Duodenal mucosa (tissue), 2 donors: Measurements from ENCODE around the gene PMF1.

Source experiments
- H3K27ac ChIP-seq: one replicate; pipeline ENCODE4 v1.7.0; 2013; ENCODE audit warnings: low read depth, low read length
- H3K27me3 ChIP-seq, 2 donors: one replicate each; pipeline ENCODE4 v1.7.0; 2013; ENCODE audit warnings: low read length in 2 of 2, control low read depth in 1 of 2; ENCODE audit not compliant: insufficient read depth in 2 of 2, control insufficient read depth in 1 of 2
- H3K36me3 ChIP-seq, 2 donors: one replicate each; pipeline ENCODE4 v1.7.0; 2013; ENCODE audit warnings: low read length in 2 of 2, control low read depth in 1 of 2; ENCODE audit not compliant: insufficient read depth in 2 of 2, control insufficient read depth in 1 of 2
- H3K4me1 ChIP-seq, 2 donors: one replicate each; pipeline ENCODE4 v1.7.0; 2013; ENCODE audit warnings: low read length in 2 of 2, control low read depth in 1 of 2; ENCODE audit not compliant: insufficient read depth in 2 of 2, control insufficient read depth in 1 of 2
- H3K4me3 ChIP-seq, 2 donors: one replicate each; pipeline ENCODE4 v1.7.0; 2013; ENCODE audit warnings: low read length in 2 of 2, low read depth in 1 of 2
- H3K9ac ChIP-seq, 2 donors: one replicate each; pipeline ENCODE4 v1.7.0; 2013; ENCODE audit warnings: low read length in 2 of 2, low read depth in 1 of 2
- H3K9me3 ChIP-seq, 2 donors: one replicate each; pipeline ENCODE4 v1.7.0; 2013; ENCODE audit warnings: low read length in 2 of 2, control low read depth in 1 of 2; ENCODE audit not compliant: control insufficient read depth in 1 of 2

The PMF1 gene

DNA sequence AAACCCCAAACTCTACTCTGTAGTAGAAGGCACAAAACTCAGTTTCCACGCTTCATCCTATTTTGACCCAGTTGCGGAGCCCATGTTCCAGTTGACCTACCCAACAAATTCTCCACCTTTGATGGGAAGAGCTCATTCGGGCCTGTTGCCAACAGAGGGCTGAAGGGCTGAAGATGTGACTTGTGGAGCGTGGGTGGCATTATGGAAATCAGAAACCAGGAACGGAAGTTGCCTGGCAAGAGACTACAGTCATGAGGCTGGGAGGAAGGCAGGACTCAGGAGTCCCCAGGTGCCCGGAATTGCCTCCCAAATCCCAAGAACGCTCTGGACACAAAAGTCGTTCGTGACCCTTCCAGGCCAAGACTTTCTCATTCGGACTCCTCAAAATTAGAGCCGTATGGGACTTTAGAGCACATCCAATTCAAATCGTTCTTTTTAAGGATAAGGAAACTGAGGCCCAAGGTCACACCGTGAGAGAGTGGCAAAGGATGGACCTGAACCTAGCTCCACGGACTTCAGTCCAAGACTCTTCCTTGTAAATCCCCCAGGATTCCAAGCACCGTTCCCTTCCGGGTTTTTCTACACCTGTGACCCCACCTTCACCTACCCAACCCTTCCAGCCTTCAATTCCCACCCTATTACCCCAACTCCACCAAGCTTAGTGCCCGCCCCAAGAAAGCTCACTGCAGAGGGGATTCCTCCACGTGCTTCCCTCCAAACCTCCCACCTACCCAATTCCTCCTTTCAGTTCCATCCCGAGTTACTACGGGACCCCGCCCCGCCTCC lies 69.1 kb downstream of the PMF1 start:
- Histone ChIP-seq H3K4me1 (peaks cover 22 to 32% of the 10 kb centered on the region in 2 donors), H3K27ac (peak overlapping the region; percentile 84), H3K27me3 (no peaks in the 10 kb centered on the region), H3K4me3 (peak overlapping the region; percentile 94), H3K36me3 (peaks cover 19 to 29% of the 10 kb centered on the region in 2 donors), H3K9me3 (no peaks in the 10 kb centered on the region), H3K9ac (peak overlapping the region; percentile 81 to 88)

DNA sequence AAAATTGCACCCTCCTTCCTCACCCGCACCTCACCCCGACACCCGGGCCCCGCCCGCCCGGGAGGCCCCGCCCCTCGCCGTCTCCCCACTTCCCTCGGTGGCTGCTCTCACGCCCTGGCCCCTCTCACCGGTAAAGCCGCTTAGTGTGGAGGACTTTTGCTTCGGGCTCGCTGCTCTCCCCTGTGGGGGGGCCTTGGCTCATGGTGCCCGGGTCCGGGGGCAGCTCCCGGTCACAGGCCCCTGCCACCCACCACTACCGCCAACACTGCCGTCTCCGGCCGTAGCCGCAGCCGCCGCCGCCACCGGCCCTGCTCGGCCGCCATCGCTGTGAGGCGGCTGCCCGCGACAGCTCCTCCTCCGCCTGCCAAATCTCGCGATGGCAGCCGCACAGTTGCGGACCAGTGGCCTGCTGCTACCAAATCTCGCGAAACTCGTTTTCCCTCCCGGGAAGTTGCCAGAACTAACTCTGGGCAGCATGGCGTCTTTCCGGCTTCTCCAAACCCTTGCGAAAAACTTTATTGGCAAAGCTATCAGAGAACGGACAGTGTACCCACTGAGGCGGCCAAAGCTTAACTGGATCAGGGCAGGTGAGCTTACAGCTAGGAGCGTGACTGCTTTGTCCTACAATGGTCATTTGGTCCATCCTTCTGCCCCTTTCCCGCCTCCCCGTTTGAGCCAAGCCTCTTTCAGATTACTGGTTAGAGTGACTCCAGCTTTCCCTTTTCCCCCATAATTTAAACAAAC lies 69.8 kb downstream of the PMF1 start, which contains the start of gene SMG5:
Gene SMG5 (minus strand): TSS at position 347 of the 744 bp plus-strand sequence. CDS start 145 bp downstream, at position 202.
- no peaks in the 10 kb centered on the region for H3K27me3 ChIP-seq
- H3K36me3 ChIP-seq = peaks cover 15 to 22% of the 10 kb centered on the region in 2 donors
- H3K27ac ChIP-seq = peak within 1 kb of the TSS; percentile 84
- H3K4me3 ChIP-seq = peak within 1 kb of the TSS; percentile 94
- H3K4me1 ChIP-seq = peaks cover 22 to 32% of the 10 kb centered on the region in 2 donors
- peak within 1 kb of the TSS; percentile 81 to 88 for H3K9ac ChIP-seq
- H3K9me3 ChIP-seq = no peaks in the 10 kb centered on the region

GRCh38 chr1:156283521-156283920 lies 70.7 kb downstream of the PMF1 start:
- peak overlapping the region; percentile 81 to 88 for H3K9ac ChIP-seq
- H3K27ac ChIP-seq = peak overlapping the region; percentile 26
- peak overlapping the region; percentile 94 for H3K4me3 ChIP-seq
- no peaks in the 10 kb centered on the region for H3K27me3 ChIP-seq
- peaks cover 6 to 14% of the 10 kb centered on the region in 2 donors for H3K36me3 ChIP-seq
- no peaks in the 10 kb centered on the region for H3K9me3 ChIP-seq
- peaks cover 22 to 32% of the 10 kb centered on the region in 2 donors for H3K4me1 ChIP-seq

GRCh38 chr1:156284112-156284511 lies 71.3 kb downstream of the PMF1 start, which contains the start of gene TMEM79:
Gene TMEM79, plus strand, starts transcription at chr1:156284325. Its CDS starts 902 bp downstream, at chr1:156285227.
- Histone ChIP-seq H3K4me1 (peaks cover 22 to 32% of the 10 kb centered on the region in 2 donors), H3K9ac (peak within 1 kb of the TSS; percentile 81 to 88), H3K27me3 (no peaks in the 10 kb centered on the region), H3K4me3 (peak within 1 kb of the TSS; percentile 94), H3K27ac (peak within 1 kb of the TSS; percentile 26), H3K9me3 (no peaks in the 10 kb centered on the region), H3K36me3 (peaks cover under 1 to 9% of the 10 kb centered on the region in 2 donors)

GRCh38 chr1:156284757-156285156 lies 72.0 kb downstream of the PMF1 start:
- Histone ChIP-seq H3K27ac (no peak overlapping the region), H3K9ac (no peak overlapping the region), H3K9me3 (no peaks in the 10 kb centered on the region), H3K4me3 (no peak overlapping the region), H3K36me3 (peaks cover 0 to 9% of the 10 kb centered on the region in 2 donors), H3K27me3 (no peaks in the 10 kb centered on the region), H3K4me1 (peaks cover 22 to 32% of the 10 kb centered on the region in 2 donors)

DNA sequence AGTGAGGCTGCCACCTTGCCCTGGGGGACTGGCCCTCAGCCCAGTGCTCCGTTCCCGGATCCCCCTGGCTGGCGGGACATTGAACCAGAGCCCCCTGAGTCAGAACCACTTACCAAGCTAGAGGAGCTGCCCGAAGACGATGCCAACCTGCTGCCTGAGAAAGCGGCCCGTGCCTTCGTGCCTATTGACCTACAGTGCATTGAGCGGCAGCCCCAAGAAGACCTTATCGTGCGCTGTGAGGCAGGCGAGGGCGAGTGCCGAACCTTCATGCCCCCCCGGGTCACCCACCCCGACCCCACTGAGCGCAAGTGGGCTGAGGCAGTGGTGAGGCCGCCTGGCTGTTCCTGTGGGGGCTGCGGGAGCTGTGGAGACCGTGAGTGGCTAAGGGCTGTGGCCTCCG lies 72.6 kb downstream of the PMF1 start:
- Histone ChIP-seq H3K9ac (no peak overlapping the region), H3K4me3 (no peak overlapping the region), H3K9me3 (no peaks in the 10 kb centered on the region), H3K4me1 (peaks cover 22 to 32% of the 10 kb centered on the region in 2 donors), H3K36me3 (peaks cover 0 to 4% of the 10 kb centered on the region in 2 donors), H3K27ac (no peak overlapping the region), H3K27me3 (no peaks in the 10 kb centered on the region)

- H3K4me3 ChIP-seq = no peak overlapping the region
- H3K27ac ChIP-seq = no peak overlapping the region
Measured at GRCh38 chr1:156286061-156286460, 73.3 kb downstream of the PMF1 start.

More at GRCh38 chr1:156286061-156286460, 73.3 kb downstream of the PMF1 start:
- Histone ChIP-seq H3K4me1 (peaks cover 20 to 32% of the 10 kb centered on the region in 2 donors), H3K27me3 (no peaks in the 10 kb centered on the region), H3K36me3 (peaks cover 0 to 4% of the 10 kb centered on the region in 2 donors), H3K9ac (no peak overlapping the region), H3K9me3 (no peaks in the 10 kb centered on the region)
